DND-41 (cell line): ENCODE measurements around the gene RELN.

Experiments
- CTCF ChIP-seq: IDR thresholded peaks from 2 replicates; pipeline ENCODE4 v1.5.1; 2012; ENCODE audit warnings: borderline replicate concordance, low read length, moderate library complexity, mild to moderate bottlenecking; ENCODE audit not compliant: poor library complexity, severe bottlenecking; ENCODE audit errors: extremely low read depth
- EZH2 ChIP-seq: IDR thresholded peaks from 3 replicates; pipeline ENCODE4 v1.6.1; 2012; ENCODE audit warnings: borderline replicate concordance, low read depth, mild to moderate bottlenecking, moderate library complexity, low read length, inconsistent platforms; ENCODE audit not compliant: severe bottlenecking

GRCh38 chr7:103941976-103942375 lies 47.5 kb downstream of the RELN start:
- TF ChIP-seq CTCF (no peak), EZH2 (no peak)
